ENCODE measurements around the gene SOWAHA.

The SOWAHA gene

DNA sequence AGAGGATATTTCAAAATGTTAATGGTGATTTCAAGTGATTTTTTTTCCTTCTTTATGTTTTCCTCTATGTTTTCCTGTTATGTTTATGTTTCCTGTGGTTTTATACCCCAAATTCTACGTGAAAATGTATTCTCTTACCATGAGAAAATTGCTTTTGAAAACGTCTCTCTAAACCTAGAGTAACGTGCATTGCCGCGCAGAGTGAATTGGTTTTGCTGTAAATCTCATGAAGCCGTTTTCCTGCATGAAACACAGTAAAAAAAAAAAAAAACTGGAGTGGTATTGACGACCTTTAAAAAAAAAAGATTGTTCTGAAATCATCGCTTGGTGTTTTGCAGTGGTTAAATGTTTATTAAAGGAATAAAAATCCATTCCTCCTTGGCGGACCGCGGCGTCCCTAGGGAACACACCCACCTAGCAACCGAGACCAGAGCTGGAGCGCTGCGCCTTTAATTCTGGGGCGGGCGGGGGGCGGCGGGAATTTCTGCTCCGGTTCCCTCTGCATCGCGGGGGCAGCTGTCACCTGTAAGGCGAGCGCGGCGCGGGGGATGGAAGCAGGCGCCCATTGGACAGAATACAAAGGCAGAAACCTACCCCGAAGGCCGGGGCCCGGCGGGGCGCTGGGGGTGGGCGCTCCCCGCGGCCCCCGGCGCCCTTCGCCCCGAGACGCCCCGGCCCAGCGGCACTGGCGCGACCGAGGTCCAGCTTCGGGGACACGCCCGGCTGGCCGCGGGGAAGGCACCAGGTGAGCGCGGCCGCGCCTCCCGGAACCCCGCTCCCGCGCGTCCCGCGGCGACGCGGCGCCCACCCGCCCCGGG is at the start of gene SOWAHA:
Gene SOWAHA (plus strand): TSS at position 522 of the 818 bp plus-strand sequence. CDS start 320 bp downstream, outside the sequence.
- DNase-seq (ENCODE audit: insufficient read length, low spot score): peak; percentile 43
- no peak for FAIRE-seq

GRCh38 chr5:132764051-132764450 is 49.1 kb upstream of the SOWAHA start:
- DNase-seq (ENCODE audit: insufficient read length, low spot score) (no peak), FAIRE-seq (no peak)

GRCh38 chr5:132764671-132765238 is 48.3 kb upstream of the SOWAHA start:
- DNase-seq (ENCODE audit: insufficient read length, low spot score) (no peak), FAIRE-seq (no peak)

DNA sequence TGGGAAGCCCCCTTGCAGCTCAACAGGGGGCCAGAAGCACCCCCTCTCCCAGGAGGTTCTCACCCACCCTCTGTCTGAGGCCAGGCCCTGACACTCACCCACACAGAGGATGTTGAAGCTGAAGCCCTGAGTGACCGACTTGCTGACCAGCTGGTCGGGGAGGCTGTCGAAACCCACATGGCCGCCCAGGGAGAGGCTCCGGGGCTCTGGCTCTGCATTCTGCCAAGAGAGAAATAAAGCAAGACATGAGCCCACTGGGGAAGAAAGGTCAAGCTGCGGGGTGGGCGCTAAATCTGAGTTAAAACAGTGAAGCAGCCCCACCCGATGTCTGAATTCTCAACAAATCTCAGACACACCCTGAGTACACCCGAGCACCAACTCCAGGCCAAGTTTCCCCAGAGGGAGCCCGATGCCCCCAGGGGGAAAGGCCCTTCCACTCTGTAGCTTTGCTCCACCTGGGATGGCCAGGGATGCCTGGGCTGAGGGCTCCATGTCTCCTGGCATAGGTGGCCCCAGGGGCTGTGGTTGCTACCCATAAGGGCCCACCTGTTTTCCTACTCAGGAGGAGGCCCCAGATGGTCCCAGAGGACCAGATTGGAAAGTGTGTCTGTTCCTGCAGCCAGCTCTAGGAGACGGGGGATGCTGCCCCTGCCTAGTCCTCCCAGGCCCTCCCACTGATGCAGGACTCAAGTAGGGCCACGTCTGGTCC is 47.6 kb upstream of the SOWAHA start:
- DNase-seq (ENCODE audit: insufficient read length, low spot score) (no peak), FAIRE-seq (no peak)

- DNase-seq (ENCODE audit: insufficient read length, low spot score) (no peak), FAIRE-seq (no peak)
Measured at GRCh38 chr5:132766020-132766805, 46.9 kb upstream of the SOWAHA start.

DNA sequence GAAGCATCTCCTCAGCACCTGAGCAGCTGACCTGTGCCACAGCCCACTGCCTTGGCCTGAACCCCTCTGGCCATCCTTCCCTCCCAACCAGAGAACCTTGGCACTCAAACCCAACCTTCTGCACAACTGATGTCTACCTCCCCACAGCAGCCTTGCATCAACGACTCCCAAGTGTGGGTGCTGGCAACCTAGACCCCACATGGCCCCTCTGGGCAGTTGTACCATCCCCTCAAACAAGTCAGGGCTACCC is 46.4 kb upstream of the SOWAHA start:
- DNase-seq (ENCODE audit: insufficient read length, low spot score): no peak
- no peak for FAIRE-seq

- no peak for FAIRE-seq
- no peak for DNase-seq (ENCODE audit: insufficient read length, low spot score)
Measured at GRCh38 chr5:132767150-132767549, 46.0 kb upstream of the SOWAHA start.

DNA sequence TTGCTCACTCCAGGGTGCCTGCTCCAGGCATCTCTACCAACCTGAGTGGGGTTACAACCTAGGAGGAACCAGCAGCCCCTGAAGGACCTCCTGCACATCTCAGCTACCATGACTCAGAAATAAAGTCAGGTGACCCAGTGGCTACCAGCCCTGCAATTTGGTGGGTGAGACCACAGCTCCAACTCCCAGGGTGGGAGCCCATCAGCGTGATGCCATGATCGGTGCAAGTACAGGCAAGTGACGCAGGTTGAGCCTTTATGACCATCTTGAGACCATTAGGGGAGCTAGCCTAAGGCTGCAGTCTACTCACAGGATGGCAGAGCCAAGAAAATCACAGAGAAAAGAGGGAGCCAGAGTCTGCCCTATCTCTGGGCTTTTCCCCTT is 44.6 kb upstream of the SOWAHA start:
- DNase-seq (ENCODE audit: insufficient read length, low spot score) (no peak), FAIRE-seq (no peak)

DNA sequence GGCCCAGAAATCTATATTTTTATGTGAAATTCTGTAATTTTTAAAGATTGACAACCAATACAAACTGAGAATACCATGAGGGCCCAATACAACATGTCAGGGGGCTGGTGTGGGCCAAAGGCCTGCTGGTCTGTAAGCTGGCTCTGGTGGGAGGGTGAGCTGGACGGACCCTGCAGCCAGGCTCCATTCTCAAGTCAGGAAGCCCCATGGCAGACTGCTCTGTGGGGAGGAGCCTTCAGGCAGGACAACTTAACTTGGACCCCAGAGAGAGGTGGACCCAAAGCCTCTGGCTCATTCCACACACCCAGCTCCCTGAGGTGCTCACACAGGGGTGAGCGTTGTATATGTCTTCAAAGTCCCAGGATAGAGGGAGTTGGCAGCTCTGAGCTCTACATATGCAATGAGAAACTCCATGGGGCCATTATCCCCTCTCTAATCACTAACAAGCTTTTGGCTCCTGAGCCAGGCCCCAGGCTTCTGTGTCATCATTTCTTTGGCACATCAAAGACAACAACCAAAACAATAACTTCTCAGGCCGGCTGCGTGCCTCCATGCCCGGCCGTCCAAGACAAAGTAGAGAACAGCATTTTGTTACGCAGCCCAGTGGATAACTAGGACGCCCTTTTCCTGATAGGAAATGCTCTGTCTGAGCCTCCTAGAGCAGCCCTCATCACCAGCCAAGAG is 42.5 kb upstream of the SOWAHA start:
- FAIRE-seq (no peak), DNase-seq (ENCODE audit: insufficient read length, low spot score) (no peak)

- FAIRE-seq (no peak), DNase-seq (ENCODE audit: insufficient read length, low spot score) (no peak)
Measured at GRCh38 chr5:132771503-132771998, 41.6 kb upstream of the SOWAHA start.

DNA sequence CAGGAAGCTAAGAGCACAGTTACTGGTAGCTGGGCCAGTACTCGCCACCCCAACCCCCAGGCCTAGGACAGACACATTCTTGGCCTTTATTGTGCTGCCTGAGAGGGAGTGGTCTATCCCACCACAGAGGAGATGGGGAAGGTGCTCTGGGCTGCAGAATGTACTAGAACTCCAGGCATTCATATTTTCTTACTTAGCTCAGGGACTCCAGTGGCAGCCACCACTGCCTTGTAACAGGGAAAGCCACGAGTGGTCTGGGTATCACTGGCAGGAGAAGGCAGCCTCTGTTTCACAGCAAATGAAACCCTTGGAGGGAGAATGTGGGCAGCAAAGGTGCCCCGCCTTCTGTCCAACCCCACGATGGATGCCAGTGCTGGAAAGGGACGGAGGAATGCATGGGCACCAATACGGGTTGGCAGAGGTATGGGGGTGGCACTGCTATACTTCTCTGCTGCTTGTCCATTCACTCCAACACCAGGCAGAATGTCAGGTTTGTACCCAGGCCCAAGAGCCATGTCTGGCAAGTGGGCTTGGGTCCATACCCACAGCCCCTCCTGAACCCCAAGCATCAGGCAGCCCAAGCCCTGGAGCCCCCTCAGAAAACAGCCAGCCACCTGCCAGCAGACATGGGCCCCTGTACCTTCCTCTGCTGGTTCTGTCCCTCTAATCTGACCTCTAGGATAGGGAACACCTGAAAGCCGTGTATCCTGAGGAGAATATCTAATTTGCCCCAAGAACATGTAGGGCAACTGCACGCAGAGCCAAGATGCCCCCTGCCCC is 40.6 kb upstream of the SOWAHA start:
- no peak for FAIRE-seq
- no peak for DNase-seq (ENCODE audit: insufficient read length, low spot score)

DNA sequence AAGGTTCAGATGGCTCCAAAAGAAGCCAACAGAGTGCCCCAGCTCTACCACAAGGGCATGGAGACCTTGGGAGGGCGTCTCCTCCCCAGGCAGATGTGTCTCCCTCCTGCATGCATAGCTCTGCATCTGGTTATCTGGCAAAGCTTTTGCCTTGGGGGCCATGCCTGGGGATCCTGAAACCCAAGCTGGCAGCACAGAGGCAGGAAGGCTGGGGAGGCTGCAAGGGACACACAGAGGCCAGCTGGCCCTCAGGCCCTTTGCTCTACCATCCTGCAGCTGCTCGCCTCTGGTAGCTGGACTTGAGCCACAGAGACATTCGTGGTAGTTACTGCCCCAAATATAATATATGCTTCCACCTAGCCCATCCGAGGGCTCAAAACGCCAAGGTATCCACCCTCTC is 40.0 kb upstream of the SOWAHA start:
- DNase-seq (ENCODE audit: insufficient read length, low spot score) (no peak), FAIRE-seq (no peak)

GRCh38 chr5:132773601-132774355 is 39.3 kb upstream of the SOWAHA start:
- no peak for DNase-seq (ENCODE audit: insufficient read length, low spot score)
- no peak for FAIRE-seq

GRCh38 chr5:132774406-132774805 is 38.7 kb upstream of the SOWAHA start:
- FAIRE-seq (no peak), DNase-seq (ENCODE audit: insufficient read length, low spot score) (no peak)

GRCh38 chr5:132774896-132775295 is 38.2 kb upstream of the SOWAHA start:
- DNase-seq (ENCODE audit: insufficient read length, low spot score) (no peak), FAIRE-seq (no peak)

- FAIRE-seq: peak; percentile 51
Measured at GRCh38 chr5:132775476-132775961, 37.6 kb upstream of the SOWAHA start.

DNA sequence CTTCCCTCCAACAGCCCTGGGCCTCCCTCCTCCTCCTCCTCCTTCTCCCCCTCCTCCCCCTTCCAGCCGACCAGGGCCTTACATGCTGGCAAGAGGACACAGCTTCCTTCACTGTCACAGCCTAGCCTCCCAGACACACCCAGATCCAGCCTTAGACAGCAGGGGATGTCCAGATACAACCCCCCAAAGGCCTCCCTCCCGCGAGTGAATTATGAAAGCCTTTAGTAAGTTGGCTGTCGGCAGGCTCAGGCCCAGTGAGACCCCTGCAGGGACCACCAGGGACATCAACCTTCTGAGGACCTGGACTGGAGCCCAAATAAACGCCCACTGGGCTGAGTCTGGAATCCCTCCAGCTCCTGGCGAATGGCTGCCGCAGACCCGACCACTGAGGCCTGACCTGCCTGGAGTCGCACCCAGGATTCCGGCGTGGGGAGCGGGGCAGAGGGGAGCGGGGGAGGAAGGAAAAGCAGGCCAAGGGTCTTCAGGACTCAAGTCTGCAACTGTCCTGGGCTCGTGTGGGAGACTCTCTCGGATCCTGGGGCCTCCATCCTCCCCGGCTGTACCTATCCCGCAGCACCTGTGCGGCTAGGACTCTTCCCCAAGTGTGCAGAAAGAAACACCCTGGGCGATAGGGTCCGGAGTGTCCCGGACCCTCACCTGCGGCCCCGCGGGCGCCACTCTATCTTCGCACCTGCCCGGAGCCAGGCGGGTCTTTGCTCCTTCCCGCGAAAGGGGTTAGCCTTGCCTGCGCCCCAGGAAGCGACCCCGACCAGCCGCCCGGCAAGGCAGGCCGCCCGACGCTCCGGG is 36.8 kb upstream of the SOWAHA start:
- no peak for DNase-seq (ENCODE audit: insufficient read length, low spot score)
- FAIRE-seq: no peak

More at GRCh38 chr5:132775476-132775961, 37.6 kb upstream of the SOWAHA start:
- DNase-seq (ENCODE audit: insufficient read length, low spot score): no peak

DNA sequence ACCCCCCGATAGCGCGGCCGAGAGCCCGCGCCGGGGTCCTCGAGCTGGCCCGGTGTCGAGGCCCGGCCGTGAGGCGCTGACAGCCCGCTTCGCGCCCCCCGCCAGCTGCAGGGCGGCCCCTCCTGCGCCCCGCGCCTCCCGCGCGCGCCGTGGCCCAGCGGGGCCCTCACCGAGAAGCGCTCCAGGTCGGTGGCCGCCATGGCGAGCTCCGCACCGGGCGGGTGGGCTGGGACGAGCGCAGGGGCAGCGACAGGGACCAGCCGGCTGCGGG is 36.2 kb upstream of the SOWAHA start:
- no peak for FAIRE-seq
- DNase-seq (ENCODE audit: insufficient read length, low spot score): no peak

All from HTR-8/SVneo (cell line).